Measurements from ENCODE around the gene RXRA. TPM values are rescaled to one million over a fixed set of nuclear protein-coding genes. Genes with fewer than 3 reads are reported as not detected.

The RXRA gene
- total and polyA plus RNA-seq, 2 experiments from 2014 or later = 32.9 to 46.1 TPM

DNA sequence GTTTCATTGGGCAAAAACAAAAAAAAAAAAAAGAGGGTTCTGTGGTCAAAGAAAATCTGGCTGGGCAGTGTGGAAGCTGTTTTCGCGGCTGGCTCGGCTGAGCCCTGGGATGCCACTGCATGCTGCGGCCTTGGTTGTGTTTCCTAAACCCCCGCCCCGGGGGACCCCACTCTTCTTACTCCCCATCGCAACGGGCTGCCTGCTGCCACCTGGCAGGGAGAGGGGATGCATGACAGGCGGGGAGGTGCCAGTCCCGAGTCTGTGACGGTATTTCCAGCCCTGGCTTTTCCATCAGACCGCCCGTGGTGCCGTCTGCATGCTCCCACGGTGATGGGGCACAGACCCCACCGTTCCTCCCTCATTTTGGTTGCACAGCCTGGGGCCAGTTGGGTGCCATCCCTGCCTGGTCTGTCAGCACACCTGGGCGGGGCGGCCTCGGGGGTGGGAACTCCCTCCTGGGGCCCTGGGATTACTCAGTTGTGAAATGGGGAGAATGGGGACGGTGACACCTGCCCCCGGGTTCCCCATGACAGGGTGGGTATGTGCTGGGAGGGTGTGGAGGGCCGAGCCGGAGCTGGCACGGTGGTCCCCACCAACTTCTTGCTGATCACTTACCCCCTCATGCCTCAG lies 101.0 kb downstream of the RXRA start:
- H3K4me1 ChIP-seq (ENCODE audit: low read depth) = no peaks in the 10 kb centered on the region

GRCh38 chr9:134428559-134428958 lies 102.3 kb downstream of the RXRA start:
- TF ChIP-seq CTCF (IDR thresholded peaks at IDR 0.05; ENCODE audit: low read depth, low read length) = no peak
- Histone ChIP-seq H3K9me3 (ENCODE audit: low read depth) (no peaks in the 10 kb centered on the region), H3K27ac (no peak overlapping the region), H3K4me1 (ENCODE audit: low read depth) (no peaks in the 10 kb centered on the region), H3K27me3 (no peaks in the 10 kb centered on the region), H3K4me3 (no peak overlapping the region), H3K36me3 (no peaks in the 10 kb centered on the region)
- no peak for DNase-seq (ENCODE audit: low read depth in 1 of 2, low spot score in 1 of 2)

More for the DNA sequence above, 101.0 kb downstream of the RXRA start:
- Histone ChIP-seq H3K27ac (no peak overlapping the region), H3K4me3 (no peak overlapping the region), H3K9me3 (ENCODE audit: low read depth) (no peaks in the 10 kb centered on the region), H3K36me3 (no peaks in the 10 kb centered on the region), H3K27me3 (no peaks in the 10 kb centered on the region)
- no peak for TF ChIP-seq CTCF (IDR thresholded peaks at IDR 0.05; ENCODE audit: low read depth, low read length)
- DNase-seq (ENCODE audit: low read depth in 1 of 2, low spot score in 1 of 2) = no peak

DNA sequence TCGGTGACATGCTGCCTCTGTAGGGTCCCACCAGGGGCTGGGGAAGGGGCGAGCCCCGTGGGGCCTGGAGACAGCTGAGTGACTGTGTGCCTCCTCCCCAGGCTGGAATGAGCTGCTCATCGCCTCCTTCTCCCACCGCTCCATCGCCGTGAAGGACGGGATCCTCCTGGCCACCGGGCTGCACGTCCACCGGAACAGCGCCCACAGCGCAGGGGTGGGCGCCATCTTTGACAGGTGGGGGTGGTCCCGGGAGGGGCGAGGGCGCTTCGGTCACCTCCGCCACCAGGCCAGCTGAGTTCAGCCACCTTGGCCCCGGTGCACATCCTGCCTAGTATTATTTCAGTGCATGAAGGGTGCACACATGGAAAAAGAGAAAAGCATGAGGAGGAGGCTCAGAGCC lies 102.8 kb downstream of the RXRA start:
- Histone ChIP-seq H3K4me3 (no peak overlapping the region), H3K36me3 (peaks cover under 1% of the 10 kb centered on the region), H3K4me1 (ENCODE audit: low read depth) (no peaks in the 10 kb centered on the region), H3K27ac (no peak overlapping the region), H3K9me3 (ENCODE audit: low read depth) (no peaks in the 10 kb centered on the region), H3K27me3 (no peaks in the 10 kb centered on the region)
- DNase-seq (ENCODE audit: low read depth in 1 of 2, low spot score in 1 of 2) = no peak
- no peak for TF ChIP-seq CTCF (IDR thresholded peaks at IDR 0.05; ENCODE audit: low read depth, low read length)

- Histone ChIP-seq H3K36me3 (peaks cover 6% of the 10 kb centered on the region), H3K9me3 (ENCODE audit: low read depth) (no peaks in the 10 kb centered on the region), H3K27ac (no peak overlapping the region), H3K4me3 (no peak overlapping the region), H3K27me3 (no peaks in the 10 kb centered on the region), H3K4me1 (ENCODE audit: low read depth) (no peaks in the 10 kb centered on the region)
- TF ChIP-seq CTCF (IDR thresholded peaks at IDR 0.05; ENCODE audit: low read depth, low read length) = no peak
- DNase-seq (ENCODE audit: low read depth in 1 of 2, low spot score in 1 of 2) = no peak
Observed at GRCh38 chr9:134429481-134429880, 103.2 kb downstream of the RXRA start.

GRCh38 chr9:134431095-134431494 lies 104.8 kb downstream of the RXRA start:
- Histone ChIP-seq H3K9me3 (ENCODE audit: low read depth) (no peaks in the 10 kb centered on the region), H3K4me1 (ENCODE audit: low read depth) (peaks cover 2% of the 10 kb centered on the region), H3K27ac (no peak overlapping the region), H3K4me3 (no peak overlapping the region), H3K27me3 (no peaks in the 10 kb centered on the region), H3K36me3 (peaks cover 6% of the 10 kb centered on the region)
- no peak for TF ChIP-seq CTCF (IDR thresholded peaks at IDR 0.05; ENCODE audit: low read depth, low read length)
- DNase-seq (ENCODE audit: low read depth in 1 of 2, low spot score in 1 of 2) = no peak

All from cardiac muscle cell (in vitro differentiated cells and primary cell).